GM12864 (cell line): ENCODE measurements around the gene OR51I2.

Experiments used
- DNase-seq: peaks from one replicate; pipeline ENCODE4 v3.0.0-alpha.2; 2011; ENCODE audit warnings: low read depth
- H3K4me3 ChIP-seq: 2 replicates; pipeline ENCODE4 v1.5.1; 2011; ENCODE audit warnings: mild to moderate bottlenecking, low read depth, low read length, control low read depth
- TF ChIP-seq, protein P1 (sequence below): IDR thresholded peaks from 2 replicates; pipeline ENCODE4 v1.5.1; 2011; ENCODE audit warnings: low read depth, mild to moderate bottlenecking, moderate library complexity, low read length, control low read depth, inconsistent platforms; ENCODE audit errors: missing control alignments

Gene OR51I2

GRCh38 chr11:5449432-5449831, 309 bp downstream of the OR51I2 start:
- no peak for DNase-seq

GRCh38 chr11:5460983-5461621, 12.0 kb downstream of the OR51I2 start:
- H3K4me3 ChIP-seq: no peak overlapping the region
- TF ChIP-seq, protein P1, sequence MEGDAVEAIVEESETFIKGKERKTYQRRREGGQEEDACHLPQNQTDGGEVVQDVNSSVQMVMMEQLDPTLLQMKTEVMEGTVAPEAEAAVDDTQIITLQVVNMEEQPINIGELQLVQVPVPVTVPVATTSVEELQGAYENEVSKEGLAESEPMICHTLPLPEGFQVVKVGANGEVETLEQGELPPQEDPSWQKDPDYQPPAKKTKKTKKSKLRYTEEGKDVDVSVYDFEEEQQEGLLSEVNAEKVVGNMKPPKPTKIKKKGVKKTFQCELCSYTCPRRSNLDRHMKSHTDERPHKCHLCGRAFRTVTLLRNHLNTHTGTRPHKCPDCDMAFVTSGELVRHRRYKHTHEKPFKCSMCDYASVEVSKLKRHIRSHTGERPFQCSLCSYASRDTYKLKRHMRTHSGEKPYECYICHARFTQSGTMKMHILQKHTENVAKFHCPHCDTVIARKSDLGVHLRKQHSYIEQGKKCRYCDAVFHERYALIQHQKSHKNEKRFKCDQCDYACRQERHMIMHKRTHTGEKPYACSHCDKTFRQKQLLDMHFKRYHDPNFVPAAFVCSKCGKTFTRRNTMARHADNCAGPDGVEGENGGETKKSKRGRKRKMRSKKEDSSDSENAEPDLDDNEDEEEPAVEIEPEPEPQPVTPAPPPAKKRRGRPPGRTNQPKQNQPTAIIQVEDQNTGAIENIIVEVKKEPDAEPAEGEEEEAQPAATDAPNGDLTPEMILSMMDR: no peak
- no peak for DNase-seq

More at GRCh38 chr11:5449432-5449831, 309 bp downstream of the OR51I2 start:
- TF ChIP-seq, protein P1: no peak
- H3K4me3 ChIP-seq: no peak overlapping the region

GRCh38 chr11:5467527-5467926, 18.4 kb downstream of the OR51I2 start:
- TF ChIP-seq, protein P1: no peak
- no peak for DNase-seq
- H3K4me3 ChIP-seq: no peak overlapping the region

- no peak for DNase-seq
- TF ChIP-seq, protein P1: no peak
- H3K4me3 ChIP-seq: no peak overlapping the region
These were observed 24.8 kb downstream of the OR51I2 start for GRCh38 chr11:5473921-5474320.

GRCh38 chr11:5476186-5476819, 27.2 kb downstream of the OR51I2 start:
- peak; percentile 13 for DNase-seq
- TF ChIP-seq, protein P1: peak; percentile 78
- no peak overlapping the region for H3K4me3 ChIP-seq

DNA sequence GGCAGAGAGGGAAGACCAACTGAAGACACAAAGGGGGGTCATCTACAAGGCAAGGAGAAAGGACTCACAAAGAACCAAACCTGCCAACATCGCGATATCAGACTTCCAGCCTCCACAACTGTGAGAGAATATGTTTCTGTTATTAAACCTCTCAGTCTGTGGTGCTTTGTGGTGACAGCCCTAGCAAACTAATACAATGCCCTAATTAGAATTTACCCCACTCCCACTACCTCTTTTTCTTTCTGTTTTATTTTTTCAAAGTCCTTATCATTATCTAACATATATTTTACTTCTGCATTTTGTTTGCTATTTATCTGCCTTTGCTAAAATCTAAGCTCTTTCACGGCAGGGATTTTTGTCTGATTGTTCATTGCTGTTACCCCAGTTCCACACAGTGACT, 36.9 kb downstream of the OR51I2 start:
- no peak overlapping the region for H3K4me3 ChIP-seq
- DNase-seq: no peak
- TF ChIP-seq, protein P1: no peak

DNA sequence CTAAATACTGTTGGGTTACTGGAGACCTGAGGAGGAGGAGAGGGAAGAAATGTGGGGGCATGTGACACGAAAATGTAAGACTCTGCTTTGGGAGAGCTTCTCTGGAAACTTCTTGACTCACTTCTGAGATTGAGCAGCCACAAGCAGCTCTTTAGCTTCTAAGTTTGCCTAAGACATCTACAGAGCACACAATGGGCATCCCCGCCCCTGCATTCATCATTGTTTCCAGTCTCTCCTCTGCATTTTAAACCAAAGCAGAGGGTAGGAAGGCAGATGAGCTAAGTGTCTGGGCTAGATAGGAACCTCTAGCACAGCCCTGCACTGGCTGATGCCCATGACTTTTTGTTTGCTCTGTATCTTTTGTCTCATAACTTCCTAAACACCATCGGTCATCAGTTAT, 37.3 kb downstream of the OR51I2 start:
- TF ChIP-seq, protein P1: no peak
- no peak for DNase-seq
- no peak overlapping the region for H3K4me3 ChIP-seq
